Bronchial epithelial cell (primary cell): ENCODE measurements around the gene CARD10. TPM values are rescaled to one million over a fixed set of nuclear protein-coding genes. Genes with fewer than 3 reads are reported as not detected.
A peak's percentile ranks its signal among the peaks of the same experiment; 100 is the strongest.

Experiments used
- DNase-seq: peaks from one replicate; pipeline ENCODE4 v3.0.0-alpha.2; 2010; ENCODE audit warnings: low read depth
- FAIRE-seq: peaks from 2 replicates; lab custom pipeline; 2011; peaks lifted over from hg19 to GRCh38; lab: Jason Lieb, UNC
- H3K27me3 ChIP-seq: 2 replicates; pipeline ENCODE4 v1.5.1; 2011; ENCODE audit warnings: low read length; ENCODE audit not compliant: control insufficient read depth, insufficient read depth
- H3K36me3 ChIP-seq: 2 replicates; pipeline ENCODE4 v1.5.1; 2011; ENCODE audit warnings: low read length; ENCODE audit not compliant: control insufficient read depth, insufficient read depth
- H3K4me3 ChIP-seq: 2 replicates; pipeline ENCODE4 v1.5.1; 2011; ENCODE audit warnings: mild to moderate bottlenecking, low read depth, low read length, control low read depth
- CTCF ChIP-seq: IDR thresholded peaks from 2 replicates; pipeline ENCODE4 v1.5.1; 2011; ENCODE audit warnings: mild to moderate bottlenecking, moderate library complexity, low read length, control low read depth, inconsistent platforms; ENCODE audit not compliant: insufficient read depth, severe bottlenecking
- total RNA-seq: library from RNA; depleted of rRNA; stranded (reverse); fragments of >200 nt; gene quantifications from 2 replicates; pipeline ENCODE4 v1.2.1, GENCODE V29; 2014

Gene CARD10
- total RNA-seq, 1 donor from 2014 or later, result 14.2 TPM

- H3K4me3 ChIP-seq, result no peak overlapping the region
- TF ChIP-seq CTCF, result no peak
- peaks cover 46% of the 10 kb centered on the region for H3K36me3 ChIP-seq
- no peaks in the 10 kb centered on the region for H3K27me3 ChIP-seq
- DNase-seq (no peak), FAIRE-seq (peak; percentile 93)
Measured at GRCh38 chr22:37500745-37501609, 18.2 kb downstream of the CARD10 start.

GRCh38 chr22:37499789-37500540, 19.2 kb downstream of the CARD10 start:
- Histone ChIP-seq H3K4me3 (no peak overlapping the region), H3K27me3 (no peaks in the 10 kb centered on the region), H3K36me3 (peaks cover 41% of the 10 kb centered on the region)
- DNase-seq, result no peak
- TF ChIP-seq CTCF, result no peak
- FAIRE-seq, result no peak

- TF ChIP-seq CTCF, result no peak
- peaks cover 37% of the 10 kb centered on the region for H3K36me3 ChIP-seq
- FAIRE-seq (no peak), DNase-seq (no peak)
- no peaks in the 10 kb centered on the region for H3K27me3 ChIP-seq
- H3K4me3 ChIP-seq, result no peak overlapping the region
Measured at GRCh38 chr22:37499027-37499707, 20.0 kb downstream of the CARD10 start.

GRCh38 chr22:37498289-37498909, 20.8 kb downstream of the CARD10 start:
- Histone ChIP-seq H3K4me3 (no peak overlapping the region), H3K27me3 (no peaks in the 10 kb centered on the region), H3K36me3 (peaks cover 38% of the 10 kb centered on the region)
- DNase-seq (no peak), FAIRE-seq (no peak)
- TF ChIP-seq CTCF, result peak; percentile 32

- TF ChIP-seq CTCF, result no peak
- Histone ChIP-seq H3K27me3 (no peaks in the 10 kb centered on the region), H3K36me3 (peaks cover 31% of the 10 kb centered on the region), H3K4me3 (no peak overlapping the region)
- DNase-seq (peak; percentile 79), FAIRE-seq (no peak)
Measured at GRCh38 chr22:37497062-37497599, 22.1 kb downstream of the CARD10 start.
